ENCODE data around the gene COL6A2. TPM values are rescaled to one million over a fixed set of nuclear protein-coding genes. Genes with fewer than 3 reads are reported as not detected.

The COL6A2 gene
- total RNA-seq, 1 experiment from 2014 or later, result 22.0 TPM

GRCh38 chr21:46061950-46062349 lies 36.0 kb upstream of the COL6A2 start:
- no peak overlapping the region for H3K4me3 ChIP-seq
- BruUV-seq (replicated peaks), result no TSS peak
- intact Hi-C loops (cut with micrococcal nuclease; ENCODE audit: unreplicated experiment), result no loop called here
- peaks cover 39% of the 10 kb centered on the region for H3K4me1 ChIP-seq (replicated peaks; ENCODE audit: insufficient read depth)
- no peaks in the 10 kb centered on the region for H4K20me1 ChIP-seq (ENCODE audit: insufficient read depth)
- TF ChIP-seq, protein P1, sequence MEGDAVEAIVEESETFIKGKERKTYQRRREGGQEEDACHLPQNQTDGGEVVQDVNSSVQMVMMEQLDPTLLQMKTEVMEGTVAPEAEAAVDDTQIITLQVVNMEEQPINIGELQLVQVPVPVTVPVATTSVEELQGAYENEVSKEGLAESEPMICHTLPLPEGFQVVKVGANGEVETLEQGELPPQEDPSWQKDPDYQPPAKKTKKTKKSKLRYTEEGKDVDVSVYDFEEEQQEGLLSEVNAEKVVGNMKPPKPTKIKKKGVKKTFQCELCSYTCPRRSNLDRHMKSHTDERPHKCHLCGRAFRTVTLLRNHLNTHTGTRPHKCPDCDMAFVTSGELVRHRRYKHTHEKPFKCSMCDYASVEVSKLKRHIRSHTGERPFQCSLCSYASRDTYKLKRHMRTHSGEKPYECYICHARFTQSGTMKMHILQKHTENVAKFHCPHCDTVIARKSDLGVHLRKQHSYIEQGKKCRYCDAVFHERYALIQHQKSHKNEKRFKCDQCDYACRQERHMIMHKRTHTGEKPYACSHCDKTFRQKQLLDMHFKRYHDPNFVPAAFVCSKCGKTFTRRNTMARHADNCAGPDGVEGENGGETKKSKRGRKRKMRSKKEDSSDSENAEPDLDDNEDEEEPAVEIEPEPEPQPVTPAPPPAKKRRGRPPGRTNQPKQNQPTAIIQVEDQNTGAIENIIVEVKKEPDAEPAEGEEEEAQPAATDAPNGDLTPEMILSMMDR (conservative IDR thresholded peaks at IDR 0.05), result no peak
- no peak for TF ChIP-seq EZH2 (IDR thresholded peaks at IDR 0.05; ENCODE audit: low read depth)
- peak overlapping the region; percentile 99 for H3K27ac ChIP-seq
- no peaks in the 10 kb centered on the region for H3K36me3 ChIP-seq (ENCODE audit: low read depth)
- ChIA-PET CTCF (no interaction called here), POLR2A (ENCODE audit: unreplicated experiment) (no interaction called here)
- no peaks in the 10 kb centered on the region for H3K27me3 ChIP-seq (ENCODE audit: insufficient read depth, low read depth)
- H3K9me2 ChIP-seq (ENCODE audit: insufficient read depth), result no peaks in the 10 kb centered on the region
- 0 out of 2 replicates have a peak, but pooled peaks cover 6% of the 10 kb centered on the region for H3K9me3 ChIP-seq (ENCODE audit: insufficient read depth, low read depth)
- H3K79me2 ChIP-seq (ENCODE audit: low read depth), result no peaks in the 10 kb centered on the region
- H3K4me2 ChIP-seq, result no peak overlapping the region
- no peak overlapping the region for H2AFZ ChIP-seq
- DNase-seq, result no peak
- peaks cover 19% of the 10 kb centered on the region for H3F3A ChIP-seq (ENCODE audit: insufficient read depth, low read depth)

GRCh38 chr21:46062471-46063211 lies 35.3 kb upstream of the COL6A2 start:
- no TSS peak for BruUV-seq (replicated peaks)
- no peaks in the 10 kb centered on the region for H4K20me1 ChIP-seq (ENCODE audit: insufficient read depth)
- no peaks in the 10 kb centered on the region for H3K36me3 ChIP-seq (ENCODE audit: low read depth)
- H3K79me2 ChIP-seq (ENCODE audit: low read depth), result no peaks in the 10 kb centered on the region
- CTCF ChIA-PET, result no interaction called here
- TF ChIP-seq EZH2 (IDR thresholded peaks at IDR 0.05; ENCODE audit: low read depth), result no peak
- TF ChIP-seq, protein P1 (conservative IDR thresholded peaks at IDR 0.05), result no peak
- no peak overlapping the region for H3K4me3 ChIP-seq
- H2AFZ ChIP-seq, result no peak overlapping the region
- H3K27me3 ChIP-seq (ENCODE audit: insufficient read depth, low read depth), result no peaks in the 10 kb centered on the region
- 0 out of 2 replicates have a peak, but pooled peaks cover 6% of the 10 kb centered on the region for H3K9me3 ChIP-seq (ENCODE audit: insufficient read depth, low read depth)
- POLR2A ChIA-PET (ENCODE audit: unreplicated experiment), result no interaction called here
- DNase-seq, result no peak
- intact Hi-C loops (cut with micrococcal nuclease; ENCODE audit: unreplicated experiment), result no loop called here
- H3K4me1 ChIP-seq (replicated peaks; ENCODE audit: insufficient read depth), result peaks cover 39% of the 10 kb centered on the region
- H3K27ac ChIP-seq, result peak overlapping the region; percentile 99; the same call in 1 of the 2 replicates
- no peak overlapping the region for H3K4me2 ChIP-seq
- peaks cover 19% of the 10 kb centered on the region for H3F3A ChIP-seq (ENCODE audit: insufficient read depth, low read depth)
- H3K9me2 ChIP-seq (ENCODE audit: insufficient read depth), result no peaks in the 10 kb centered on the region

GRCh38 chr21:46063227-46063626 lies 34.7 kb upstream of the COL6A2 start:
- intact Hi-C loops (cut with micrococcal nuclease; ENCODE audit: unreplicated experiment), result no loop called here
- peaks cover 39% of the 10 kb centered on the region for H3K4me1 ChIP-seq (replicated peaks; ENCODE audit: insufficient read depth)
- no TSS peak for BruUV-seq (replicated peaks)
- H3K36me3 ChIP-seq (ENCODE audit: low read depth), result no peaks in the 10 kb centered on the region
- 0 out of 2 replicates have a peak, but pooled peaks cover 6% of the 10 kb centered on the region for H3K9me3 ChIP-seq (ENCODE audit: insufficient read depth, low read depth)
- H3K4me3 ChIP-seq, result no peak overlapping the region
- no peak overlapping the region for H3K4me2 ChIP-seq
- TF ChIP-seq EZH2 (IDR thresholded peaks at IDR 0.05; ENCODE audit: low read depth), result no peak
- TF ChIP-seq, protein P1 (conservative IDR thresholded peaks at IDR 0.05), result no peak
- no peaks in the 10 kb centered on the region for H4K20me1 ChIP-seq (ENCODE audit: insufficient read depth)
- H3F3A ChIP-seq (ENCODE audit: insufficient read depth, low read depth), result peaks cover 19% of the 10 kb centered on the region
- H3K9me2 ChIP-seq (ENCODE audit: insufficient read depth), result no peaks in the 10 kb centered on the region
- CTCF ChIA-PET, result no interaction called here
- no peak for DNase-seq
- no peaks in the 10 kb centered on the region for H3K79me2 ChIP-seq (ENCODE audit: low read depth)
- H3K27ac ChIP-seq, result no peak overlapping the region
- H2AFZ ChIP-seq, result no peak overlapping the region
- POLR2A ChIA-PET (ENCODE audit: unreplicated experiment), result no interaction called here
- H3K27me3 ChIP-seq (ENCODE audit: insufficient read depth, low read depth), result no peaks in the 10 kb centered on the region
